Gastroesophageal sphincter (tissue), 3 donors: ENCODE data around the gene DIO3.

ENCODE experiments used
- POLR2AphosphoS5 ChIP-seq: sonication (generic); formaldehyde crosslinking; IDR thresholded peaks from one replicate; pipeline ENCODE4 v1.6.1; 2017; ENCODE audit warnings: antibody characterized with exemption
- TF ChIP-seq, protein P1 (sequence below), 4 experiments: fragments of 200-600 bp in 2 of 4; fragments of 450-650 bp in 2 of 4; sonication (generic) in 1 of 4; IDR thresholded peaks; one replicate each; pipeline ENCODE4 v1.5.1; 2017 to 2019; ENCODE audit warnings: antibody characterized with exemption in 4 of 4, mild to moderate bottlenecking in 2 of 4, moderate library complexity in 2 of 4

- TF ChIP-seq, protein P1, sequence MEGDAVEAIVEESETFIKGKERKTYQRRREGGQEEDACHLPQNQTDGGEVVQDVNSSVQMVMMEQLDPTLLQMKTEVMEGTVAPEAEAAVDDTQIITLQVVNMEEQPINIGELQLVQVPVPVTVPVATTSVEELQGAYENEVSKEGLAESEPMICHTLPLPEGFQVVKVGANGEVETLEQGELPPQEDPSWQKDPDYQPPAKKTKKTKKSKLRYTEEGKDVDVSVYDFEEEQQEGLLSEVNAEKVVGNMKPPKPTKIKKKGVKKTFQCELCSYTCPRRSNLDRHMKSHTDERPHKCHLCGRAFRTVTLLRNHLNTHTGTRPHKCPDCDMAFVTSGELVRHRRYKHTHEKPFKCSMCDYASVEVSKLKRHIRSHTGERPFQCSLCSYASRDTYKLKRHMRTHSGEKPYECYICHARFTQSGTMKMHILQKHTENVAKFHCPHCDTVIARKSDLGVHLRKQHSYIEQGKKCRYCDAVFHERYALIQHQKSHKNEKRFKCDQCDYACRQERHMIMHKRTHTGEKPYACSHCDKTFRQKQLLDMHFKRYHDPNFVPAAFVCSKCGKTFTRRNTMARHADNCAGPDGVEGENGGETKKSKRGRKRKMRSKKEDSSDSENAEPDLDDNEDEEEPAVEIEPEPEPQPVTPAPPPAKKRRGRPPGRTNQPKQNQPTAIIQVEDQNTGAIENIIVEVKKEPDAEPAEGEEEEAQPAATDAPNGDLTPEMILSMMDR (IDR thresholded peaks at IDR 0.05): no peak
- TF ChIP-seq POLR2AphosphoS5: no peak
These were observed 21.0 kb downstream of the DIO3 start for GRCh38 chr14:101582294-101582693.
